ENCODE measurements around the gene CAPN7. TPM values are rescaled to one million over a fixed set of nuclear protein-coding genes. Genes with fewer than 3 reads are reported as not detected.

Gene CAPN7
- total RNA-seq, 1 experiment from 2014 or later: 25.2 TPM

DNA sequence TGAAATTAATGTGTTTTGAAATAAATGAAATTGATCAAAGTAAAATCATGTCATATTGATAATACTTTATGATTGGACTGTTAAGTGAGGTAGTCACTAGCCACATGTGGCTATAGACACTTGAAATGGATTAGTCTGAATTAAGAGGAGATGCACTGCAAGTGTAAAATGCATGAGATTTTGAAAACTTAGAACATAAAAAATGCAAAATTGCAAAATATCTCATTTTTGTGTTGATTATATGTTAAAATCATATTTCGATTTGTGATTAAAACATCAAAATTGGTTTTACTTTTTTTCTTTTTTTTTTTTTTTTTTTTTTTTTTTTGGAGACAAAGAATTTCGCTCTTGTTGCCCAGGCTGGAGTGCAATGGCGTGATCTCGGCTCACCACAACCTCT lies 23.2 kb downstream of the CAPN7 start:
- TF ChIP-seq, protein P1, sequence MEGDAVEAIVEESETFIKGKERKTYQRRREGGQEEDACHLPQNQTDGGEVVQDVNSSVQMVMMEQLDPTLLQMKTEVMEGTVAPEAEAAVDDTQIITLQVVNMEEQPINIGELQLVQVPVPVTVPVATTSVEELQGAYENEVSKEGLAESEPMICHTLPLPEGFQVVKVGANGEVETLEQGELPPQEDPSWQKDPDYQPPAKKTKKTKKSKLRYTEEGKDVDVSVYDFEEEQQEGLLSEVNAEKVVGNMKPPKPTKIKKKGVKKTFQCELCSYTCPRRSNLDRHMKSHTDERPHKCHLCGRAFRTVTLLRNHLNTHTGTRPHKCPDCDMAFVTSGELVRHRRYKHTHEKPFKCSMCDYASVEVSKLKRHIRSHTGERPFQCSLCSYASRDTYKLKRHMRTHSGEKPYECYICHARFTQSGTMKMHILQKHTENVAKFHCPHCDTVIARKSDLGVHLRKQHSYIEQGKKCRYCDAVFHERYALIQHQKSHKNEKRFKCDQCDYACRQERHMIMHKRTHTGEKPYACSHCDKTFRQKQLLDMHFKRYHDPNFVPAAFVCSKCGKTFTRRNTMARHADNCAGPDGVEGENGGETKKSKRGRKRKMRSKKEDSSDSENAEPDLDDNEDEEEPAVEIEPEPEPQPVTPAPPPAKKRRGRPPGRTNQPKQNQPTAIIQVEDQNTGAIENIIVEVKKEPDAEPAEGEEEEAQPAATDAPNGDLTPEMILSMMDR (conservative IDR thresholded peaks at IDR 0.05): no peak
- Histone ChIP-seq H3K27ac (ENCODE audit: insufficient read length, low read depth, low read length) (no peak overlapping the region), H2BK120ac (ENCODE audit: low read depth, low read length, poor library complexity, severe bottlenecking) (no peak overlapping the region), H3K56ac (ENCODE audit: insufficient read length, low read depth, low read length) (no peak overlapping the region), H2BK12ac (ENCODE audit: insufficient read length, low read depth, low read length) (no peak overlapping the region), H3K18ac (ENCODE audit: insufficient read length, low read depth, low read length) (no peak overlapping the region), H2BK15ac (ENCODE audit: low read depth, low read length) (no peak overlapping the region), H4K5ac (ENCODE audit: insufficient read length, low read depth, low read length) (no peak overlapping the region), H3K79me2 (ENCODE audit: insufficient read depth, low read length) (no peaks in the 10 kb centered on the region), H3K4me2 (ENCODE audit: insufficient read depth, insufficient read length, low read length) (no peak overlapping the region), H2AFZ (ENCODE audit: low read length) (no peak overlapping the region), H4K20me1 (ENCODE audit: control insufficient read depth, insufficient read depth, insufficient read length) (no peaks in the 10 kb centered on the region), H3K4me1 (ENCODE audit: insufficient read depth, low read length) (no peaks in the 10 kb centered on the region), H3K23ac (ENCODE audit: insufficient read length, low read depth, low read length) (no peak overlapping the region), H3K9ac (ENCODE audit: extremely low read depth, insufficient read length, low read length) (no peak overlapping the region), H2BK5ac (ENCODE audit: insufficient read length, low read length) (no peak overlapping the region), H3K79me1 (ENCODE audit: insufficient read depth, low read depth, low read length, poor library complexity, severe bottlenecking) (no peaks in the 10 kb centered on the region), H4K8ac (replicated peaks; ENCODE audit: insufficient read length, low read depth, low read length) (no peak overlapping the region), H2BK20ac (ENCODE audit: low read depth, low read length, poor library complexity, severe bottlenecking) (no peak overlapping the region), H3K9me3 (ENCODE audit: control insufficient read depth, low read depth, low read length) (no peaks in the 10 kb centered on the region), H3K14ac (ENCODE audit: insufficient read depth, low read length) (no peak overlapping the region), H2AK5ac (ENCODE audit: insufficient read length, low read length) (no peak overlapping the region), H3K27me3 (ENCODE audit: insufficient read depth, low read length) (no peaks in the 10 kb centered on the region), H3K4ac (ENCODE audit: low read depth, low read length) (no peak overlapping the region), H3K23me2 (ENCODE audit: insufficient read length, low read depth, low read length, poor library complexity, severe bottlenecking) (no peaks in the 10 kb centered on the region), H3T11ph (ENCODE audit: low read length) (no peak overlapping the region), H4K91ac (ENCODE audit: insufficient read length, low read depth, low read length) (no peak overlapping the region)
- Mint-ChIP-seq H3K36me3 (ENCODE audit: insufficient read depth in 1 of 3, low read depth in 3 of 3) (peaks cover 5 to 32% (median 5%) of the 10 kb centered on the region in 3 experiments; a peak in 6 of 7 replicates), H3K4me3 (no peak overlapping the region), H3K27ac (no peak overlapping the region), H3K4me1 (no peaks in the 10 kb centered on the region), H3K27me3 (ENCODE audit: low read depth) (no peaks in the 10 kb centered on the region), H3K9me3 (no peaks in the 10 kb centered on the region)
- no peak for DNase-seq
- no CpG with 5 or more reads among the region's 4 CpGs for WGBS (ENCODE audit: extremely low coverage, insufficient read length, low lambda C conversion rate)
